NCI-H524 (cell line): ENCODE results near the gene UNC5C.

ENCODE experiments used
- DNase-seq, 2 experiments: peaks; one replicate each; lab custom pipeline; 2025; lab: John Stamatoyannopoulos, UW

Gene UNC5C

DNA sequence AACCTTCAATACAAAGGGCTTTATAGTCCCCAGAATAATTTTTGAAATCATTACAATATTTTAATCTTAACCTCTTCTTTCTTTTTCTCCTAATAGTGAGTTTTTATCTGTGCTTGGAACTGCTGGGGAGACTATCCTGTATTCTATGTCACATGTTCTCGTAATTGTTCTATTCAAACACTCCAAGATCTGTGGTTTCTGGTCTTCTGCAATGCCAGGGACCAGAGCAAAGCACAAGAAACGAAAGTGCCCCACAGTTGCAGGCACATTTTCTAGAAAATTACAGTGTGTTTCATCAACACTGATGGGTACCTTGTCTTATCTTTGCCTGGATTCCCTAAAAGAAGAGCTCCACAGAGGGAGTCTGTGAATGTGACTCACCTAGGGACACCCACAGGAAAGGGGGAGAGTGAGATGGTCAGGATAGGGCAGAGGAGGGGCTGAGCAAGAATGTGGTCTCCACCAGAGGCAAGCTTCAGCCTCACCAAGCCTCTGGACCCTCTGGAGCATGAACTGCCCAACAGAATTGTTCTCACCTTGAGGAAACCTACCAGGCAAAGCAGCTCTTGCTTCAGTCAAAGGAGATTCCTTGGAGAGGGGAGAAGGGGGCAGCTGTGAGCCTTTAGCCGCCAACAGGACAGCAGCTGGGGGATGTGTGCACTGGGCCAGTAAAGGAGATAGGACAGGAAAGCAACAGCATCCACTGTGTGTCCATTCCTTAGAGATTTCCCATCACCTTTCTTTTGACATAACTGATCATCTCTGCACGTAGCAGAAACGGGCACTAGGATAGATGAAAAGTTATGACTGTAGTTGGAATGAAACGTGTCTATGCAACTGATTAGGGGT, 25.9 kb downstream of the UNC5C start:
- no peak for DNase-seq

DNA sequence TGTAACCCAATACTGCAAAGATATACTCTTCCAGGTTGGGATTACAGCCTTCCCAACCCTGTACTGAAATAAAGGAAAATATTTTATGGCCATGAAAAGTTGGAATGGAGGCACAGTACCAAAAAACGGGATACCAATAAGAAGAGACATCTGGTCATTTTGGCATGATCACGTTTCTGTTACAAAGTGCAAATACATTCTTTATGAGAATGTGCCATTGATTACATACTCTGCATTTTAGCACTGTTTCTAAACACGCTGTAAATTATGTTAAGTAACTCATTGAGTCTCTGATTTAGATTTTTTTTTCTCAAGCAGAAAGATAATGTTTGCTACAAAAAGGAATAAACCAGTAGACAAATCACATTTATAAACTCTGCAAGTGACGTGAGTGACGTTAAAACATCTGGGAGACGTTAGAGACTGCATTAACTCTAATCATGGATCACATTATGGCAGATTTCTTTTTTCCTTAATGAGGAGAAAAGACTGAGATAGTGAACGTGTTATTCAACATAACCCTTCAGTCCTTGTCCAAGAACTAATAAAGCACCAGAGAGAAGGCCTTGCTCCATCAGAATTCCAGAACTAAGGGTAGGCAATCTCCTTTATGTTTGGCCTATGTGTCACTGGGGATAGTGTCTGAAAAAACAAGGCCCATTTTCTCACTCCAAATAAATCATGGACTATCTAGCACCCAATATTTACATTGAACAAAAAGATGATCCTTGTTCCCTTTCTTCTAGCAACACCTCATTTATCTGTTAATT, 31.0 kb downstream of the UNC5C start:
- DNase-seq = no peak

DNA sequence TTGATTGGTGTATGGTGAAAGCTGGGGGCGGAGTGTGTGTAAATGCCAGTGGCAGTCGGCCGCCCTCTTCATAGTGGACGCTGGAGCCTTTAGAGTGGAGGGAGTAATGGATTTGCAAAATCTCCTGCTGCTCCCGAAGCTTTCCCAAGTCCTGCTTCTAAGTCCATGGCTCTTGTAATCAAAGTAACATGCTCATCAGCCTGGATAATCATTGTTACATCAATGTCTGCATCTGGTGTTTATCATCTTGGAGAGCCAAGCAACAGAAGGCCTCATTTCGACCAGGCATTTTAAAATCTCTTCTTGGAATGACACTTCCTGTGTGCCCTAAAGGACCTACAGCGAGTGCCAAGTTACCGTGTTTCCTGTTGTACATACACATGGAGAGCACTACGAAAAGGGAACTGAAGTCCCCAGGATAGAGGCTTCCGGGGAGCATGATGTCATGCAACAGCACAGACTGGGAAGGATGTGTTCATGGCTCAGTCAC, 32.2 kb downstream of the UNC5C start:
- DNase-seq = peak; percentile 83 to 89

DNA sequence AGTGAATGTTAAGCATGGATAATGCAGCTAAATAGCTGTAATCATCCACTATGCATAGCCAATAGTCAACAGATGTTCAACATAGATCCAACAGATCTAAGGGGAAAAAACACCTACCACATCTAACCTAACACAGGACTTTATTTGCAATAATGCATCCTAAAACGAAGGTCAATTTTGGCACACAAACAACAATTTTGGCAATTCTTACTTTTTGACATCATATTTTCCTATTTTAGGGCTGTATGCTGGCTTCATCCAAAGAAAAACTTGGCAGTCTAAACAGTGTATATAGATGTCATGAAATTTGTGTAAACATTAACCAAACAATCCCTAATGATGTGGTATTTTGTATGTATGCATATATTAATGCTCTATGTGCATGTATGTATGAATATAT, 33.2 kb downstream of the UNC5C start:
- no peak for DNase-seq

DNA sequence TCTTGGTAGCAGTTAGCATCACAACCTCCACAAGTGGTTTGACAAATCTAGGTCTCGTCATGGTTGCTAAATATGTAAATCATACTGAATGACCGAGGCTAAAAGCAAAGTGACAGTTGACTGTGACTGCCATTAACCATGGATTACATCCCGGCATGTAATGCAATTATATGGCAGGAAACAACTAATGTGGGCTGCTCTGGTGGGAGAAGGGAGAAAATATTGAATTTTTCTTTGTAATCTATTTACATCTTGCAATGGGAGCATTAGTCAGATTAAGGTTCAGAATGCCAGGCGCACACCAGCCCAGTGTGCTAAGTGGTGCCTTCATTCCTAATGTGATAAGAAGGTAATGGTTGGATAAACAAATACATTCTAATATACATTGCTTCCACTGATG, 35.8 kb downstream of the UNC5C start:
- no peak for DNase-seq

DNA sequence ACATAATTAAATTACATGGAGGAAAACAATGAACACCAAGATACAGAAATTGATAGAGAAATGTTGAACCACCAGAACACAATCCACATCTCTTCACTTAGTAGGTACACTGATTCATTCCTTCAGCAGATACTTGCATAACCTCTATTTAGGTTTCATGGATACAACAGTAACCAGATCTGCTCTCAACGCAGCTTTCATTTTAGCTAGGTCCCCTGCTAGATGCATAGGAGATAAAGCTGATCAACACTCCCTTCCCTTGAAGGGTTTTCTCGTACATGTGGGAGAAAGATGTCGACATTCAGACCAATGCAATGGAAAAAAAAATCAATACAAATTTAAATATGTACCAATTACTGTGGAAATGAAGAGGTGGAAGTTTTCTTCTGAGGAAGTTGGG, 37.3 kb downstream of the UNC5C start:
- DNase-seq = no peak

DNA sequence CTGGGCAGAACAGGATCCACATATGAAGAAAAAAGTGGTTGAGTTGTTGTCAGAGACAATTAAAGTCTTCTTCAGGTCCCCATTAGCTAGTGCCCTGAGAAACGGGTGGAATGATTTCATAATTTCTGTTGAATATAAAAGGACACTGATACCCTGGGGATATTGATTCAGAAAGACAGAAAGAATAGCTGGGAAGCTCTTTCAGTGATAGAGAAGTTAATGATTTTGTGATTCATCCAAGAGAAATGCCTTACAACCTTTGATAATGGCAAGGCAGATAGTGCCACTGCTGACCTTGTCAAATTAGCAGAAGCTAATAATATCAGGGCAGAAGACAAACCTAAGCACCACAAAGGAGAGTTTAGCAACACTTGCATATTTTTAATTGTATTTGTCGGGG, 37.9 kb downstream of the UNC5C start:
- no peak for DNase-seq

DNA sequence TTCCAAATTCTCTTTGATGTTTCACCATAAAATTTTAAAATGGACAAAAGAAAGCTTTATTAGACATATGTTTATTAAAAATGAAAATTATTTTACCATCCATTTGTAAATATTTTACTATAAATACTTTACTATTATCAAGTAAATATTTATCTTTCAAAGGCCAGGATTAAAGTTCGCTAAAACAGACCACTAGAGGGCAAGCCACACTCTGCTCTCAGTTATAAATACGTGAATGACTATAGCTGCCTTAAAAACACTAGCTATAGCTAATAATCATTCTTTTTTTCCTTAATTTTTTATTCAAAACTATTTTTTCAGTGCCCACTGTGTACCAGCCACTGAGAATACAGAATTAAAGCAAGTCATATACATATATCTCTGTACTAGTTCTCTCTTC, 38.6 kb downstream of the UNC5C start:
- DNase-seq = peak in 1 of 2 experiments; percentile 5

DNA sequence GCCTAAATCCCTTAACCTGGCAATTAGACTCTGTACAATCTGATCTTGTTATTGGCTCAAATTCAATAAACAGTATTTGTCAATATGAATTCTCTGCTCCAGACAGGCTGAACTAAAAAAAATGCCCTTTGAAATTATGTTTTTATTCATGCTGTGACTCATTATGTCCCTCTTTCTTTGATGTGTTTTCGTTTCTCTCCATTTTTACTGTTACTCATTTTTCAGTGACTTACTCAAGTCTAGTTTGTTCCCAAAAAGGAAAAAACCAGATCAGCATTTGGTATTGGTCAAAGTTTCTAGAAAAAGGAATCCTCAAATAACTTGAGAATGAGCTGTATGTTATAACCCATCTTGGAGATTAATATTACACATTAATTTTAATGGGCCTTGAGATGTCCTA, 40.4 kb downstream of the UNC5C start:
- no peak for DNase-seq

DNA sequence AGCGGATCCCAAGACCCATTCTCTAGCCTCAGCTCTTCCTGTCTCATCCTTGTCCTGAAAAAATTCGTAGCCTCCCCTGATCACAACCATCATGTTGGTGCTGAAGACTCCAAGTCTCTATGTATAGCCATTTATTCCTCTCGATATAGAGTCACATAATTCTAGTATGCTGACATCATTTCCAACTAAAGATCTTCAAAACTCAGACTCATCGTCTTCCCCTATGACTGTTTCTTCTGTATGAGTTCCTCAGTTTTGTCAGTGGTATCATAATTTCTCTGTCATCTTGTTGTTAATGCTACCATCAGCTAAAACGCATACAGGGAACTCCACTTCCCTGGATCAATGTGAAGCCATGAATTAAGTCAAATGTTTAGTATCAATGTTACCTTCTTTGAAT, 41.2 kb downstream of the UNC5C start:
- DNase-seq = no peak

DNA sequence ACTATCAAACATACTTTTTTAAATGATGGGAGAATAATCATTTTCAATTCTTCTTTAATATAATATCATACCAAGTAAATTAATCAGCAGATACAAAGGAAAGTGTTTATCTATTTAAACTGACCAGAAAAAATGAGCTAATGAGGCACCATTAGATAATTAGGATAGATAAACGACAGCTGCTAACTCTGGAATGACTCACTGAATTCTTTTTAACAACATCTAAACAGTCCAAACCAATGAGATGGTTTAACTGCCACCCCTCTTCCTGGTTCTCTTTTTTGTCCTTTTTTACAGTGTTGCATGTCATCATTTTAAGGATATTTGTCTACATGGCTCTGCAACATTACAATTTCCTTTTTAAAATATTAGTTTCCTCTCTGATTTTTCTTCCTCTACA, 41.6 kb downstream of the UNC5C start:
- DNase-seq = no peak

DNA sequence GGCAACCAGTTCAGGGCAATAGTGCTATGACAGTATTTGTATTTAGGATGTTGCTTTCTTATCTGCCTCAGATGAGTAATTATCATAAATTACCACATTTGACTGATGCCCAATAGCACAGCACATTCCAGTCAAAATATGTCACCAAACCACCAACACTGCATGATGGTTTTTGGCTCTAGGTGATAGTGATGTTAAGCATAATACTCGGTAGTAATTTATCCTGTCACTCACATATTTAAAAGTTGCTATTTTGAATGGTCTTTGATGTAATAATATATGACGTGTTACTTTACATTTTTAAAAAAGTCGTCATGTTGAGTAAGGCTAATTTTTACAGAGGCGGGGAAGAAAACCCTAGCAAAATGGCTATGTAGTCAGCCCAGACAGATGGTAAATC, 42.5 kb downstream of the UNC5C start:
- DNase-seq = no peak

DNA sequence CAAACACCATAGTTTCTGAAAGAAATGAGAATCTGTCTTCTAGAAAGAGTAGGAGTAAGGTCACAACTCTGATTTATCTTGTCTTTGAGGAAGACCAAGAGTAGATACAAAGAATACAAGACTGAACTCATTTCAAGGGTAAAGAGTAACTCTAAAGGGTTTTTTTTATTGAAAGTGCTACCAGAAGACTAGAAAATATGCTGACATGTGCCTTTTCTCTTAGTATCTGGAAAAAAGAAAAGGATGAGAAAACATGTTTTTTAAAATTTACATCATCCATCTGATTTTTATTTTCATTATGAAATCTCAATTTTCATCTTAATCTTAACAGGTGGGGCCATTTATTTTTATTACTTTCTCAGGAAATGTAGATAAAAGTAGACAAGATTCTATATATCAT, 43.0 kb downstream of the UNC5C start:
- DNase-seq = no peak

DNA sequence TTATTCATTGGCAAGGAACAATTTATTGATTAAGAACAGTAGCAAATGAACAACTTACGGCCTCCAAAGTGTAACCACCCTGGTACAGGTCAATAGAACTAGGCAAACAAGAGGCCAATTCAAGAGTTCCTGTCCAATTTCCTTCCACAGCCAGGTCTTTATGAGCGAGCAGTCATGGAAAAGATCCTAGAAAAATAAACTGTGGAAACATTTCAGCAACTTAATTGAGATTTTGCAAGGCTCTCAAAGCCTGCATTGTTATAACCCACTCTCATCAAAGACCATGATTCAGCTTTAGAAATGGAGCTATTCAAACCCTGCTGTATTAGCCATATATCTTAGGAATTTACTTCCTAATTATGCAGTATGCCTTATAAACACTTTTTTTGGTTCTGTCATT, 43.6 kb downstream of the UNC5C start:
- DNase-seq = no peak

DNA sequence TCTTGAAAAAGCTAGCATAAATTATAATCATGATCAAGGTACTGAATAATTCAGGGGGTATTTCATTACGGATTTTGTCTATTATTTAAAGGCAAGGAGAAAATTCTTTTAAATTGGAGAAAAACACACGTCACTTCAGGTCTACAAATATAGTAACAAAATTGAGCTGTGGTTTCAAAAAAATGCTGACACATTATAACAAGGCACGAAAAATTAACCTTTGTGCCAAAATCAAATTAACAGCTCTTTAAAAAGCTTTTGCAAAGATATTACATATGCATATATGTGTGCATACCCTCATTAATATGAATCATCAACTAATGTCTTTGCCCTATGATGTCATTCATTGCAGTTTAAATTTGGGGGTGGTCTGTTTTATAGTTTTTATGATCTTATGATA, 44.3 kb downstream of the UNC5C start:
- DNase-seq = no peak

DNA sequence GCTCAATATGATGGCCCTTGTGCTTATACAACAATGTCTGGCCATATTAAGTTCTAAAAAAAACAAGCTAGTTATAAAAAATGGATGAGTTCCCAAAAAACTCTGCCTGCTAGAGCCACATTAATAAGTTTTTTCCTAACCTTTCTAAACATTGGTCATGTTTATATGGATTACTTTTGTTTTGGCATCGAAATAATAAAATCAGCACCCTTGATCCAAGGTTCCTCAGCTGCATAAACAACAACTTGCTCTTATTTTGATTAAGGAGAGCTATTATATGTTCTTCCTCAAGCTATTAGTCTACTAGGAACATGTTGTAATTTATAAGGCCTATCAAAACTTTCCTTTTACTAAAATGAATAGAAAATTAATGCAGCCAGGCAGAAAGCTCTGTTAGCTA, 48.4 kb downstream of the UNC5C start:
- no peak for DNase-seq

DNA sequence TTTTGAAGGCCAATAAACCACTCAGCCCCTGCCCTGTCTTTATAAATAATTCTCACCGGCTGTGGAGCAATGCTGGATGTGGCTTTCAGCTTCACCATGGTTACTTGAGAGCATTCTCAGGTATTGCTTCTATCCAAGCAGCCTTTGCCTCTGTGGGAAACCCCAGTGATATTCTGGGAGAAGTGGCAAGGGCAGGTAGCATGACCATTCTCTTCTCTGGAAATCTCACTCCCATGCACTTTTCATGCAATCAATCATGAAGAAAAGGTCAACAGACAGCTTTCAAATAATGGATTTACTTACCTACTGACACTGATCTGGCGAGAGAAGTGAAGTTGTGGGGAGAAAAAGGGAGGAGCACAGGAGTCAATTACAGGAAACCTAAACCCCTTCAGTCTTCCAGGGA, 49.5 kb downstream of the UNC5C start:
- no peak for DNase-seq

DNA sequence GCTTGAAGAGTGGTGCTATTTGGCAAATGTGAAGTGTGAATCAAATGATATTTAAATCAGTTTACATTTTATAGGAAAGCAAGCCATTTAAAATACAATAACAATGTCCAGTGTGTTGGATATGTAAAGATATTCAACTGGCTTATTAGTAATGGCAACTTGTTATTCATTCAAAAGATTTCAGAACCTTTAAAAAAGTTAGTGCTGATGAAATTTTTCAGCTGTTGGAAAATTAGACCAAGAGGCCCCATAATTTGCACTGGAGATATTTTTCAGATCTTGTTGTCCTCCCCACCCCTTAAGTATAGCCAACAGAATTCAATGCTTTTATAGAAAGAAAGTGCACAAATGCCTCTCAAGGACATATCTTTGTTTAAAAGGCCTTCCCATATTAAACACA, 54.6 kb downstream of the UNC5C start:
- DNase-seq = no peak

DNA sequence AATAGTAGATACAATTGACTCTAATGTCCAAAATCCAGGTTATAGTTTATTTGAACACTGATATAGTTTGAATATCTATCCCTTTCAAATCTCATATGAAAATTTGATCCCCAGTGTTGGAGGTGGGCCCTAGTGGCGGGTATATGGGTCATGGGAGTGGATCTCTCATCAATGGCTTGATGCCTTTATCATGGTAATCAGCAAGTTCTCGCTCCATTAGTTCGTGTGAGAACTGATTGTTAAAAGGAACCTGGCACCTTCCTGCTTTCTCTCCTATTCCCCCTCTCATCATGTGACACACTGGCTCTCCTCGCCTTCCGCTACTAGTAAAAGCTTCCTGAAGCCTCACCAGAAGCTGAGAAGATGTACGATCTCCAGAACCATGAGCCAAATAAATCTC, 70.1 kb downstream of the UNC5C start:
- no peak for DNase-seq

DNA sequence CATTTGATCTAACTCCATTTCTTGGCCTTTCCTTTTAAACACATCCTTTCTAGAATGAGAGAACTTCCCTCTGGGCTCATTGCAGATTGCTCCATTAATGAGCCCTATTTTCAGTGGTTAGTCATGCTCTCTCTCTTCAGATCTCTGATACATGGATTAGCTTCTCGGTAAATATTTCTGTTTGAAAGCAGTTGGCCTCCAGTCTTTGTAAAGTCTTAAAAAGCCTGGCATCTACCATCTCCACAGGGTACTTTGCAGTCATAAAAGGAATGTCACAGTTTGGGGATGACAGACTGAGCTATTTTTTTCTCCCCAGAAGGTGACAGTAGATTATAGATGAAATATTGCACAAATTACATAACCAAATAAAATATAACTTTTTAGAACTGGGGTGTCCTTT, 72.7 kb downstream of the UNC5C start:
- DNase-seq = no peak

DNA sequence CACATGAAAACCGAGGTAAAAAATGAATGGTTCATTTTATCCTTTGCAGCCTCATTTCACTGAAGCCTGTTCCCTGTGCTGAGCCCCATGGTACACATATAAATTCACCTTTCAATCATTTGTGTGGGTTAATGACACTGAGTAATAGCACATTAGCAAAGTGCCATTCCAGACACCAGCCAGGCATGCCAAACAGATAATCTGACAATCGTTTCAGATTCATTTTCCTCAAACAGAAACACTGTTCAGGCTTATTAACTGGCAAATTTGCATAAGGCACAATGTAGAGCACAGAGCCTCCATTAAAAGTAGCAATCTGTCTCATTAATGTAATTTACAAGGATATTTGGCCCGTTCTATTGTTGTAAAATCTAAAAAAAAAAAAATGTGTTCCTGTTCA, 76.2 kb downstream of the UNC5C start:
- no peak for DNase-seq

DNA sequence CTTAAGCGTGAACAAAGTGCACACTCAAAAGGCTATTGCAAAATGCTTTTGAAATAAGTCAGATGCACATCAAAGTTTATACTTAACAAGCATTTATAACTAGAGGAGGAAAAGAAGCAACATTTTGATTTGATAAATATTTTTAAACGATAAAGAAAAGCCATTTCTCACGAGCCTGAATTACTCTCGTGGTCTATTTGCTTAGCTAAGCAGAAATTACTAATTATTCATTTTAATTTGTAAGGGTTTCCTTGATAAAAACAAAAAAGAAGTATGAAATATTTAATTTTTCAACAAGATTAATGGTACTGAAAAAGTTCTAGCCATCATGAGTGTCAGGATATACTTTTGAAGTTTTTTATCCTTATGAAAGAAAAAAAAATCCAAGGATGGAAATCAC, 78.2 kb downstream of the UNC5C start:
- no peak for DNase-seq

DNA sequence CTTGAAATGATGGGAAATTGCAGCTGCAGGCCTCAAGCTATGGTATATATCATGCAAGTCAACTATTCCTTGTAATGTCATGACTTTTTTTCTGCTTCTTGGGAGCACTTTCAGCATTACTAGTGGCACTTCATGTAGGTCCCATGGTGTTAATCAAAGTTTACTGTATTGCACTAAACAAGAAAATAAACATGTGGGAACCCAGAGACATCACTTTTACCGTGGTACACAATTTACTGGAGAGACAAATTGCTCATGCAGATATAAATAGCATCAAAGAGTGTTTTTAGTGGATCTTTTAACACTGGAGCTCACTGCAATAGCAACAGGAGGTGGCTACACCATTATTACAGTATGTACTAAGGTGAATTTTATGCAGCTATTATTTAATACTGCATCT, 79.2 kb downstream of the UNC5C start:
- DNase-seq = no peak
